Stimulated activated CD4-positive, alpha-beta T cell treated with anti-CD3 and anti-CD28 coated beads, Interleukin-1b, Interleukin-23, amount 100 ng/mL, for 24 hours (primary cell): ENCODE measurements around the gene CRHR1.
"Not testable (repeated sequence)": the region's sequence is repeated elsewhere in the genome, so short reads cannot be mapped to it uniquely, and the experiment has no call there.

Experiments used
- DNase-seq, 4 experiments: peaks; one replicate each; pipeline ENCODE4 v3.0.0-alpha.2; 2020; ENCODE audit warnings: low read depth in 4 of 4, low spot score in 1 of 4

The CRHR1 gene

DNA sequence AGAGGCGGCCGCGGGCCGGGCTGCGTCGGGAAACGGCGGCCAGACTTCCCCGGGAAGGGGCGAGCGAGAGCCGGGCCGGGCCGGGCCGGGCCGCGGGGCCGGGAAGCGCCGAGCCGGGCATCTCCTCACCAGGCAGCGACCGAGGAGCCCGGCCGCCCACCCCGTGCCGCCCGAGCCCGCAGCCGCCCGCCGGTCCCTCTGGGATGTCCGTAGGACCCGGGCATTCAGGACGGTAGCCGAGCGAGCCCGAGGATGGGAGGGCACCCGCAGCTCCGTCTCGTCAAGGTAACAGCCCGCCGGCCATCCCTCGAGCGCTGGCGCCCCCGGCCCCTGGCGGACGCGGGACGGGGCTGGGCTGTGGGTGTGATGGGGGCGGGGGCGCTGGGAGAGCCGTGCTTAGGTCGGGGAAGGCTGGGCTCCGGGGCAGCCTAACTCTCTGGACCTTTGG, at the start of gene CRHR1:
CRHR1 (plus strand) TSS at position 28 of the 448 bp plus-strand sequence; CDS start at position 253, 225 bp downstream.
- DNase-seq, result no peak

DNA sequence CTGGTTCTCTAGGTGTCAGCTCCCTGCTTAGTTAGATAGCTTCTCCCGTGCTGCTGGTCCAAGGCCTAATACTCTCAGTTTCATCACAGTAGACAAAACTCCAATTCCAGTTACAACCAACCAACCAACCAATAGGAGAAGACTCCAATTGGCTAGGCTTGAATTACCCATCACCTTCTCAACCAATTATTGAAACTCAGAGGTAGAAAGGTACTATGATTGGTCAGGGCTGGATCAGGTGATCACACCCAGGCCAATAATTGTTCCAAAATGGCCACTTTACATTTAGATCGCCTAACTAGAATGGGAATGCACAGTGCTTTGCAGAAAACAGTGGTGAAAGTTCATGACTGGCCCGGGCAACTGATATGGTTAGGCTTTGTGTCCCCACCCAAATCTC, 49.5 kb upstream of the CRHR1 start:
- DNase-seq, result no peak

DNA sequence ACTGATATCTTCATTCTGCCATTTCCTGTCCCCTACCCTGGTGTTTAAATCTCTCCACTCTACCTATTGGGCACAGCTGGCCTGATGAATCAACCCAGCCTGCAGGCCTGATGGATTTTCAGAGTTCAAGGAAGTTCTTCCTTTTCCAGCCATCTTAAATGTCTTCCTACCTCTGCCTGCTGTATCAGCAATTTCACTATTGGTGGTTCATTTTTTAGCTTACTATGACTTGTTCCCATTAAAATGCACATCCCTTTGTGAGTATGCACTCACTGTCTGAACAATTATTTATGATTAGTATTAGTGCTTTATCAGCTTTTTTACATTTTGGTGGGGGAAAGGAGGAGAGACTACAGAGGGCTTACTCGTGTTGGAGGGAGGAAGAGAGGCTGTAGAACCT, 48.6 kb upstream of the CRHR1 start:
- DNase-seq, result no peak

DNA sequence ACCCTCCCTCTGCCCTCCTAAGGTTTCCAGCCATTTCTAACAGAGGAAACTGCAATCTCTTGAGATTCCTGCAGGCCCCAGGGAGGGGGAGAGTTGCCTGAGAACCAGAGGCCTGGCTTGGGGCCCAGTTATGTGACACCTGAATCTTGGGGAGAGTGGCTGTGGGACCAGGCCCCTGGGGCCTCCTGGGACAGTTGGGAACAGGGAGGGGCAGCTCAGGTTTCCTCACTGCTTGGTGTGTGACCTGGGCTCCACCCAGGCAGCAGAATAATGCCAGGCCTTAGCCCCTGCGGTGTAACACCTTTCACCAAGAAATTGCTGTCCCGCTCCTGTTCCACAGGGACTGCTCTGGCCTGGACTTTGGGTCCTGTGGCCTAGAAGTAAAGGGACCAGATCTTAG, 44.3 kb upstream of the CRHR1 start:
- no peak for DNase-seq

DNA sequence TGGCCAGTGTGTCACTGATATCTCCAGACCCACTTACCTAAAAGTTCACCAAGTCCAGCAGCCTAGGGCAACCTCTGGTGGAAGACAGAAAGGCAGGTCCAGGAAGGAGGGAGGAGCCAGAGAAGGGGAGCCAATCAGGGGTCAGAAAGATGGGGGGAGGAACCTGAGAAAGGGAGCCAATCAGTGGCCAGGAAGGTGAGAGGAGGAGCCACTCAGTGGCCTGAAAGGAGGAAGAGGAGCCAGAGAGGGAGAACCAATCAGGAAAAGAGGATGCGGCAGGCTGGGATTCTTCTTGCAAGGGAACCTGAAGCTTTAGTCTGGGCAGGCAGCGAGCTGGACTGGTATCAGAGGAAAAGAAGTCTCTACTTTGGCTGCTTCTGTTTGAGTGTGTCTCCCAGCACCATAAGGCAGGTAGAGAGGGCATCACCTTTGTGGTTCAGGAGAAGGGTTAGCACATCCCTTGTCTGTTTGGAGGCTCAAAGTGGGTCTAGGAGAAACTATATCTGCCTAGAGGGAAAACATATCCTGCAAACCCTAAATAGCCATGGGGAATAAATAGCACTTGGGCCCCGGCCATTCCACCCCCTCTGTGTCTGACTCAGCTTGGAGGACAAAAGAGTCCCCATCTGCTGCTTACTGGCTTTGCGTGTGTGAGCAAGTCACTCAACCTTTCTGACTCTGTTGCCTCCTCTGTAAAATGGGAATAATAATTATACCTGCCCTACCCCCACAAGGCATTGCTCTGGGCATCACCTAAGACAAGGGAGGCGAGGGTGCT, 43.4 kb upstream of the CRHR1 start:
- DNase-seq, result peak in 2 of 4 experiments; percentile 1 to 20

DNA sequence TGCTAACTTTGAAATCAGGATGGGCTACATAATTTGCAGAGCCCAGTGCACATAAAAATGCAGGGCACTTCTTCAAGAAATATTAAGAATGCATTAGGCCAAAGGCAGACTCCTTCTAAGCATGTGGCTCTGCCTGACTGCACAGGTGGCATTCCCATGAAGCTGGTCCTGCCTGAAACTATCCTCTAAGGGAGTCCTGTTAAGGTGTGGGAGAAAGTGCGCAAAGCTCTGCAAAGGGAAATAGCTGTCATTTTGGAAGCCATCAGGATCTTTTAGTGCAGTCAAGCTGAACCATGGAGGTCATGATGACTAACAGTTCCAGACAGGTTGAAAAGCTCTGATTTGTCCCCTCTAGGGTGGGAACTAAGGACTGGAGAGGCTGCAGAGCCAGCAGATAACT, 41.9 kb upstream of the CRHR1 start:
- no peak for DNase-seq

DNA sequence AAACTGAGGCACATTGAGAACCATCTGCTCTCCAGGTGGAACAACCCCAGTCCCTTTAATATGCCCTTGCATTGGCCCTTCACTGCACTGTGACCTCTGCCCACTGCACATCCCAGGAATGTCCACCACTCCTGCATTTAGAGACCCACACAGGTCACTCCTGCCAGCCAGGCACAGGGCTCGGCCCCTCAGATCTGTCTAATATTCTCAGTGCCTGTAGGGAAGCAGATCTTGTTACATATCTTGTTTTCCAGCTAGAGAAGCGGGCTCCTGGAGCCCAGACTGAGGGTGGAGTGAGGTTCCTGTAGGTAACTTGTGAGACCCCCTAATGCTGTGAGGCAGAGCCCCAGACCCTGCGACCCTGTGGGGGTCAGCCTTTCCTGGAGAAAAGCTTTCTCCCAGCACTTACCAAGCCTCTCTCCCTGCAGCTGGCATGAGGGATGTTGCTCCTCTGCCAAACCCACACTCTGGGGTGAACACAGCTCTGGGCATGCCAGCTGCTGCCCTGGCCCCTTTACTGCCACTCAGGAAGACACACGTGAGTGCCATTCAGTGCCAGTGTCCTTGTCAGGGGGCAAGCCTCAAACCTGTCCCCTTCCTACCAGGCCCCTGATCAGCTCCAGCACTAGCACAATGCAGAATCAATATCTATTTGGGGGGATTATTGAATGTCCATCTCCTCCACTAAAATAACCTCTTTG, 40.3 kb upstream of the CRHR1 start:
- no peak for DNase-seq

DNA sequence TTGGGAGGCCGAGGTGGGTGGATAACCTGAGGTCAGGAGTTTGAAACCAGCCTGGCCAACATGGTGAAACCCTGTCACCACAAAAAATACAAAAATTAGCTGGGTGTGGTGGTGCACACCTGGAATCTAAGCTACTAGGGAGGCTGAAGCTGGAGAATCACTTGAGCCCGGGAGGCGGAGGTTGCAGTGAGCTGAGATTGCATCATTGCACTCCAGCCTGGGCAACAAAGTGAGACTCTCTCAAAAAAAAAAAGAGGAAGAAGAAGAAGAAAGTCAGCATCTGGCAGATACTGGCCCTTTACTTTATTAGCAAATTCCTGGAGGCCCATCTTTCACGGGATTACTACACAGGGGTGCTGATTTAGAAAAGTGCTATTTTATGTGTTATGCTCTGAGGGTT, 39.3 kb upstream of the CRHR1 start:
- not testable (repeated sequence) for DNase-seq

DNA sequence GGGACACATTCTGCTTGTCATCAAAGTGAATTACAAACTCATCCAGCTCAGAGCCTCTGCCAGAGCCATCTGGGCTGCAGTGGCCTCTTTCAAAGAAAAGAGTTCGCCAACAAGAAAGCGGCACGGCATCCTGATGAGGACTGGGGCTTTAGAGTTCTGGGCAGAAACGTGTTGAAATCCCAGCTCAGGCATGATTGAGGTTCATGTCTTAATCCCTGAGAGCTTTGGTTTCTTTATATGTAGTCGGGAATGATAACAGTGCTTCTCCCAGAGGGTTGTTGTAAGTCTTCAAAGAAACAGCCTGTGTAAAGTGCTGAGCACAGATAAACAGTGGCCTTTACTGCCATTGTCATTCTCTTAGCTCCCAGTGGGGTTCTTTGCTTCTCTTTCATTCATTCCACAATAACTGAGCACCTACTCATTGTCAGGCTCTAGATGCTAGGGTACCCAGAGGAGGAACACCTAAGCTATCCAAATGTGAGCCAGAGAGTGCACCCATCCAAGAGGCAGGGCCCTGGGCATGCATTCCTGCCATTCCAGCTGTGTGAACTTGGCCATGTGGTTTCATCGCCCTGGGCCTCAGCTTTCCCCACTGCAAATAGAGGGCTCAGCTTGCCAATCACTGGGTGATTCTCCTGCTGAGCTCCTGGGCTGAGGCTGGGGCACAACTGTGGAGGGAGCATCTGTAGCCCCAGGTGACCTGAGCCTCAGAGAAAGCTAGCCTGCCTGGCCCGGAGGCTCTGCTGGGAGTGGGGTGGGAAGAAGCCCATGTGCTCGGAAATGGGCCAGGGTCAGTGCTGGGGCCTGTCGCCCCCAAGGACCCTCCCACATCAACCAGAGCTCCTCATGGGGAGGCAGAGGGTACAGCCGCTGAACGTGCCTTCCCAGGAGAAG, 38.3 kb upstream of the CRHR1 start:
- DNase-seq, result no peak

DNA sequence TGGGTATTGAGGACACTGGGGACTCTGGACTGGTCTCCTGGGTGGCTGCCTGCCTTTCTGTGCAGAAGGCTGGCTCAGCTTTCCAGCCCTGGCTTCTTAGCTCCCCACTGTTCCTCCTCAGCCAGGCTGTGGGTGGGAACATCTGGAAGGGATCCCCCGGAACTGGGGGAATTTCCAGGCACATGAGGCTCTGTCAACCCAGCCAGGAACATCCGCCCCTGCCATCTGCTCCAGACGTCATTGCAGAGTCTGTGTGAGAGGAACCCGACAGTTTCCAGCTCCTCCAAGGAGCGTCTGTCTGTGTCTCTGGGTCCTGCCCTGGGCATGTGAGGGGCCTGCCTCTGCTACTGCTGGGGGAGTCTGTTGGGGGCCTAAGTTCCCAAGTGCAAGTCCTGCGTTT, 36.2 kb upstream of the CRHR1 start:
- no peak for DNase-seq

DNA sequence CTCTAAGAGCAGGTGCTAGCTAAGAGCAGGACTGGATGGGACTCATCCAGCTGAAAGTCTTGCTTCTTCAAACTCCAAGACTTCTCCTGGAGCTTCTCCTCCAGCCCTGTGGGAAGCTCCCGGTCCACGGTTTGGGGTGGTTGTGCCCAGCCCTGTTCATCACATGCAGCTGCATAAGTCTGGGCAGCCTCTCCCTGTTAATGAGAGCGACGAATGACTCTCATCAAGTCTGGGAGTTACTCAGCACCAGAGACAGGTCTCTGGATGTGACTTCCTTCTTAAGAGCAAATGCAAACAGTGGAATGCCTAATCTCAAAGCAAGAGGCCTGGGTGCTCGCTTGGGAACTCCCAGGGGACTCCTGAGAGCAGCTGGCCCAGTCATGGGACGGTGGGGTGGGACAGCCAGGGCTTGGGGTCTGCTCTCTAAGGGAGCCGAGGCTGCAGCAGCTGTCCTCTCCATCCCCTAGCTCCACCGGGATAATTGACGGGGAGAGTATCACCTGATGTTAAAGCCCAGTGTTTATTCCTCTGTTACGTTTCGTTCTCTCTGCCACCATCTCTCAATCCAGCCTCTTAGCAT, 35.3 kb upstream of the CRHR1 start:
- DNase-seq, result no peak

DNA sequence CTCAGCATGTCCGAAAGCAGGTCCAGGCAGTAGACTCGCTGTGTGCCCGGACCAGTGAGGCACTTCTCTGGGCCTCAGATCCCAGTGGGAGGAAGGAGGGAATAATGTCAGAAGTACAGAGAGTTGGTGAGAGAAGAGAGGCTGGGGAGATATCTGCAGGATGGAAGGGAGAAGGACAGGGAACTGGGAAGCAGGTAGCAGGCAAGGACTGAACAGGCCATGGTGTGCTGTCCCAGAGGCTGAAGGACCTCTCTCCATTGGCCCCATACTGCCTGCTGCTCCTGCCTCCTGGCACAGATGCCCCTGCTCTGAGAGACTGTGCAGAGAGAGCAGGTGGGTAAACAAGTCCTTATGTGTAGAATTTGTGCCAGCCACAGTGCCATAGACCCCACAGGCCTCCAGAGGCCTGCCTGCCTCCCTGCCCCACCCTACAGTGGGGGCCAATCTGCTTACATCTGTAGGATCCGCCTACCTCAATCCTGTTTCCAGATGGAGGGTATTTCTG, 34.2 kb upstream of the CRHR1 start:
- no peak for DNase-seq

DNA sequence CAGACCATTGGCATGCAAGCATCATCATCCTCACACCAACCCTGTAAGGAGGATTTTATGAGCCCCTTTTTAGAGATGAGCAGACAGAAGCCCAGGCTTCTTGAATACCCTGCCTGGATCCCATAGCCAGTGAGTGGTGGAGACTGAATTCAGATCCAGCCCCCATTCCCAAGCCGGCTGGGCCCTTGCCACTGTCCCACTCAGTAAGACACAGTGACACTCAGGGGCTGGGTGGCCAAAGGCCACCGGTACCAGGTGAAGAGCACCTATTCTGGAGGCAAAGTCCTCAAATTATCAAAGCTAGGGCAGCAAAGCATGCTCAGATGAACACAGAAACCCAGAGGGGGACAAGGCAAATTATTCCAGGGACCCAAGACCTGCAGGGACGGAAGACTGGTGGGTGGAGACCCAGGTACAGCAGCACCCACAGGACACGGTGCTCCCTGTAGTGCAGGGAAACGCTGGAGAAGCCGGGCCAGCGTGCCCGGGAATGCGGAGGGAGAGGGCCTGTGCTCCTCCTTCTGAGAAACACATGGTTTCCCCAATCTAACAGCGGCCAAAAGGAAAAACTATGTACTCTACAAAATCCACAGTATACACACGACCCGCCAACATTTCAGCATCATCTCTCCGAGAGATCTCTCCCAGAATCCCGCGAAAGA, 33.2 kb upstream of the CRHR1 start:
- no peak for DNase-seq

DNA sequence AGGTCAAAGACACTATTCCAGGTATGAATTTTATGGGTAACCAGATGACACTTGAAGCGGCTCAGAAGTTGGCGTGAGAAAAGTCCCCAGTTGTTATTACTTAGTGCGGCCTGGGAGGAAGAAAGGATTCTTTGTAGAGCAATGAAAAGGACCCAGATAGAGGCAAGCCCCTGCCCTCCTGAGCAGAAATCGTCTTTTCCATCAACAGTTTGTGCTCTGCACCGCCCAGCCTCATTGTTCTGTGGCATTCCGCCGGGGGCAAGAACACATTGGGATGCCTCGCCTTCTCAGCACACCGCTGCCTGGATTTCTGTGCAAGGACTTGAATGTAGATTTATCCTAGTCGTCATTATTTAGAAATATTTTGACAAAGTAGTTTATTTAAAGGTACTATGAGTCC, 32.7 kb upstream of the CRHR1 start:
- DNase-seq, result no peak

DNA sequence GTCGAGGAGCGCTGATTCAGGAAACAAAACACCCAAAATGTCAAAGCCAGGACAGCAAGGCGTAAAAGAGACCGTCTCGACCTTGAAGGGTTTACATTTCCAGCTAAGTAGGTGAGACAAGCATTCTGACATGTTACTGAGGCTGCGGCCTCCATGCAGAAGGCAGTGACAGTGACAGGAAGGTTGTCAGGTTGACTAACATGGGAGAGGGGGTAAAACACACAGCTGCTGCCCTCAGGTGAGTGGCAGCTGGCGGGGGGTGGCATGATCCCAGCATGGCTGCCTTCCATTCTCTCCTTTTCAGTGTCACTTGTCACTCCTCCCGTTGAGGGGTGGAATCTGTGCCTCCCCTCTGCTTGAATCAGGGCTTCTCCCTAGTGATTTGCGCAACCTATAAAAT, 31.9 kb upstream of the CRHR1 start:
- DNase-seq, result no peak

DNA sequence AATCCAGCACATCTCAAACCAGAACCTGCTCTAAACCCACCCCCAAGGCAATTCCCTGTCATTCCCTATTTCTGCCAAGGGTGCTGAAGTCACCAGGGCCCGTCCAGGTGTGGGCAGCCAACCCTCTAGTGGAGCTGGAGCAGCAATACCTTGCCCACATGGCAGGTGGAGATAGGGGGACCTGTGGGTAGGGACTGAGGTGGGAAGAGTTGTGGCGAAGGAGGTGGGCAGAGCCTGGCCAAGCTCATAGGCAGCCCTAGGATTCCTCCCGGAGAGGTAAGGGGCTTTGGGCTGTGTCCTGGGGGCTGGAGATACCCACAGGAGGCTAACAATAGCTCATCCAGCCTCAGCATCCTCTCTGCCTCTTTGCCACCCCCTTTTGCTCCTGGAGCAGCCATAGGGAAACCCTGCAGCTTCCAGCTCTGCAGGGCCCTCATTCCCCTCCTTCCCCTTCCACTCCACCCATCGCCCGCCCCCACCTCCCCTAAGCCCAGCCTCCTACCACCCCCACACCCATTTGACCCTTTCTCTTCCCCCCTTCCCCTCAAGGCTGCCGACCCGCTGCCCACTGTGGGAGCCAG, 30.4 kb upstream of the CRHR1 start:
- no peak for DNase-seq

DNA sequence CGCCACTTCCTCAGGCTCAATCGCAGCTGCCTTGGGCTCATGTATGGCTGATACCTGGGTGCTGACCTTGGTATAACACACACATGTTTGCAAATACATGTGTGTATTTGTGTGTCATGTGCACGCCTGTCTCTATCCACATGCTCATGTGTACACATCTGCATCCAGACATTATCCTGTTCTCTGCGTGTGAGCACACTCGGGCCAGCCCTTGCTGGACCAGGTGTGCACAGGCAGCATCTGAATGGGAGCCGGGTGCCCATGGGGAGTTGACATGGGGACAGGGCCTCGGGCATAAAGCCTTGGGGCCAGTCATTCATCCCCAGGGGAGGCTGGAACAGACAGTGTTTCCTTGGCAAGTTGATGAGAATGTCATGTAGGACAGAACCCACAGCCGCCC, 29.1 kb upstream of the CRHR1 start:
- DNase-seq, result no peak

DNA sequence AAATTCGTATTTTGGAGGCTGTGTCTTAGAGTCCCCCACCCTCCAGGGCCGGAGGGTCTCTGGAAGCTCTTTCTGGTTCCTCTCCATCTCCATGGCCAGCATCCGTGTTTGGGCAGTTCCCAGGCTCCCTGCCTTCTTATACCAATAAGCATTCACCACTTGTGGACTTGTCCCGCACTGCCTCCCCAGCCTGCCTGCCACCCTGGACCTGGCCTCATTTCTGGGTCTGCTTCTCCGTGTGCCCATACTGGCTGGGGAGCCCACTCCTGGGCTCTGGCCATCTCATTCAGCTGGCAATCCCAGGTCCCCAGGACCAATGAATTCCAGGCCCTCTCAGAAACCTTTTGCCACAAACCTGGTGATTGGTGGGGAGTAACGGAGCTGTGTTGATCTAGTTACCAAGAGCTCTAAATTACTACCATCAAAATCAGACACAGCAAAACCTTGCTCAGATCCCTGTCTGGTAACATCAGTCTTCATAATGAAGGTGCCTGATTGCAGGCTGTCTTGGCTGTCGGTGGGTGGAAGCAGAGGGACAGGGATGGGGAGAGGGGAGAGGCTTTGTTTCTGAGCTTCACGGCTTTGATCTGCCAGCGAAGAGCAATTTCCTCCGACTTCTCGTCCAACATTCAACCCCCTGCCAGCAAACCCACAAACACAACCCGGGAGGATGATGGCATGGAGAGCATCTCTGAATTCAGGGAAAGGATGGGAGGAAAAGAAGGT, 27.7 kb upstream of the CRHR1 start:
- no peak for DNase-seq

DNA sequence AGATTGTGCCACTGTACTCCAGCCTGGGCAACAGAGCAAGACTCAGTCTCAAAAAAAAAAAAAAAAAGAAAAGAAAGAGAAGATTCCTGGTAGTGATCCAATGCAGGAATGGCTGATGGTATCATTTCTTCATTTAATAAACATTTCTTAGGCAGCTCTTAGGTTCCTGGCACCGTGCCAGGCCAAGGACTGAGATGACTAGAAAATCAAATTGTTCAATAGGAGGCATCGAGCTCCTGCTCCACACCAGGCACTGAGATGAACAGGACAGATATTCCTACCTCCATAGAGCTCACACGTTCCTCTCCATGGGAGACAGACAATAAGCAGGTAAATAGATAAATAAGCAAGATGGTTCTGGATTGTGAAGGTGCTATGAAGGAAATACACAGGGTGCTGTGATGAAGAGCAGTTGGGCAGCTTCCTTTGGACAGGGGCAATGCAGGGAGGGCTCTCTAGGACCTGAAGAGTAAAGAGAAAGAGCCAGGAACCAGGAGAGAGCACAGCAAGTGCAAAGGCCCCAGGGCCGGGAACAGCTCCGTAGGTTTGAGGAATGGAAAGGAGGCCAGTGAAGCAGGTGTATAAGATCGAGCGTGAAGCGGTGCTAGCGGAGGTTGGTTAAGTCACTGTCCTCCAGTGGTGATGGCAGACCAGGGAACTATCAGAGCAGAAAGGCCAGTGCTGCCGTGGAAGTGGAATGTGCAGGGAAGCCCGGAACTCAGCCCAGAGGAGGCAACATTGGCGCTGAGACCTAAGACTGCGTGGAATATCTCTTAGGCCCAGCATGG, 26.5 kb upstream of the CRHR1 start:
- DNase-seq, result no peak
